Skin of body (tissue), 2 donors: ENCODE data around the gene RHOA. TPM values are rescaled to one million over a fixed set of nuclear protein-coding genes. Genes with fewer than 3 reads are reported as not detected.

ENCODE experiments used
- DNase-seq: peaks from one replicate; lab custom pipeline; 2025; lab: John Stamatoyannopoulos, UW
- total RNA-seq: library from RNA; depleted of rRNA; stranded (reverse); fragments of >200 nt; gene quantifications from one replicate; pipeline ENCODE4 v1.2.3, GENCODE V29; 2014

RHOA gene
- 262 TPM for total RNA-seq

- peak; percentile 100 for DNase-seq
These were observed at the start of gene RHOA, which contains the start of gene TCTA for GRCh38 chr3:49411968-49412631. Gene RHOA (minus strand): TSS chr3:49411976. CDS start chr3:49375589, 36,387 bp downstream. Gene TCTA (plus strand): TSS chr3:49412423. CDS start chr3:49412427, 4 bp downstream.

- no peak for DNase-seq
These were observed 49.2 kb upstream of the RHOA start for GRCh38 chr3:49460956-49461355.

GRCh38 chr3:49460188-49460890 lies 48.6 kb upstream of the RHOA start:
- no peak for DNase-seq

- DNase-seq, result no peak
These were observed 44.7 kb upstream of the RHOA start for GRCh38 chr3:49456466-49456865.

- peak; percentile 9 for DNase-seq
These were observed 43.3 kb upstream of the RHOA start for GRCh38 chr3:49454898-49455681.

- no peak for DNase-seq
These were observed 42.7 kb upstream of the RHOA start for GRCh38 chr3:49454458-49454857.

GRCh38 chr3:49453621-49454020 lies 41.8 kb upstream of the RHOA start:
- DNase-seq, result no peak

GRCh38 chr3:49445391-49445790 lies 33.6 kb upstream of the RHOA start:
- no peak for DNase-seq

GRCh38 chr3:49434731-49435130 lies 23.0 kb upstream of the RHOA start:
- DNase-seq, result no peak

- DNase-seq, result no peak
These were observed 16.9 kb upstream of the RHOA start for GRCh38 chr3:49428752-49429080.

GRCh38 chr3:49427586-49427985 lies 15.8 kb upstream of the RHOA start:
- DNase-seq, result no peak

GRCh38 chr3:49424816-49425215 lies 13.0 kb upstream of the RHOA start:
- DNase-seq, result no peak

- no peak for DNase-seq
These were observed 10.8 kb upstream of the RHOA start, which contains the start of gene AMT for GRCh38 chr3:49422379-49423248. Gene AMT (minus strand): TSS chr3:49422473. CDS start chr3:49422450, 23 bp downstream.

GRCh38 chr3:49421890-49422378 lies 10.2 kb upstream of the RHOA start:
- no peak for DNase-seq

GRCh38 chr3:49417516-49418120 lies 5.8 kb upstream of the RHOA start:
- DNase-seq, result no peak

GRCh38 chr3:49416867-49417266 lies 5.1 kb upstream of the RHOA start:
- DNase-seq, result no peak

- peak; percentile 31 for DNase-seq
These were observed 4.3 kb upstream of the RHOA start for GRCh38 chr3:49415931-49416601.

- DNase-seq, result no peak
These were observed 3.0 kb upstream of the RHOA start for GRCh38 chr3:49414753-49415152.

- DNase-seq, result no peak
These were observed 1.6 kb upstream of the RHOA start for GRCh38 chr3:49413338-49413734.
